ENCODE measurements around the gene NNAT. TPM values are rescaled to one million over a fixed set of nuclear protein-coding genes. Genes with fewer than 3 reads are reported as not detected.
"Not testable (repeated sequence)": the region's sequence is repeated elsewhere in the genome, so short reads cannot be mapped to it uniquely, and the experiment has no call there.

Gene NNAT
- total RNA-seq, 1 donor from 2014 or later = not detected

DNA sequence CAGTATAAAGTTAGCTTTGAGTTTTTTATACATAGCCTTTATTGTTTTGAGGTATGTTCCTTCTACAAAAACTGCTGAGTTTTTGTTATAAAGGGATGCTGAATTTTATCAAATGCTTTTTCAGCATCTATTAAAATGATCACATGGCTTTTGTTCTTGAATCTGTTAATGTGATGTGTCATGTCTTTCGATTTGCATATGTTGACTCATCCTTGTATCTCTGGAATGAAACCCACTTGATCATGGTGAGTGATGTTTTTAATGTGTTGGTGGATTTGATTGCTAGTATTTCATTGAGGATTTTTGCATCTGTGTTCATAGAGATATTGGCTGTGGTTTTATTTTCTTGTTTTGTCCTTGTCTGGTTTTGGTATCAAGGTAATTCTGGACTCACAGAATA, 31.4 kb downstream of the NNAT start:
- no peak overlapping the region for H3K27ac ChIP-seq
- no peak for DNase-seq (ENCODE audit: low spot score in 2 of 2)
- intact Hi-C loops (cut with DNase I) = no loop called here
- no peaks in the 10 kb centered on the region for H3K36me3 ChIP-seq
- H3K4me1 ChIP-seq = no peaks in the 10 kb centered on the region
- TF ChIP-seq, protein P1, sequence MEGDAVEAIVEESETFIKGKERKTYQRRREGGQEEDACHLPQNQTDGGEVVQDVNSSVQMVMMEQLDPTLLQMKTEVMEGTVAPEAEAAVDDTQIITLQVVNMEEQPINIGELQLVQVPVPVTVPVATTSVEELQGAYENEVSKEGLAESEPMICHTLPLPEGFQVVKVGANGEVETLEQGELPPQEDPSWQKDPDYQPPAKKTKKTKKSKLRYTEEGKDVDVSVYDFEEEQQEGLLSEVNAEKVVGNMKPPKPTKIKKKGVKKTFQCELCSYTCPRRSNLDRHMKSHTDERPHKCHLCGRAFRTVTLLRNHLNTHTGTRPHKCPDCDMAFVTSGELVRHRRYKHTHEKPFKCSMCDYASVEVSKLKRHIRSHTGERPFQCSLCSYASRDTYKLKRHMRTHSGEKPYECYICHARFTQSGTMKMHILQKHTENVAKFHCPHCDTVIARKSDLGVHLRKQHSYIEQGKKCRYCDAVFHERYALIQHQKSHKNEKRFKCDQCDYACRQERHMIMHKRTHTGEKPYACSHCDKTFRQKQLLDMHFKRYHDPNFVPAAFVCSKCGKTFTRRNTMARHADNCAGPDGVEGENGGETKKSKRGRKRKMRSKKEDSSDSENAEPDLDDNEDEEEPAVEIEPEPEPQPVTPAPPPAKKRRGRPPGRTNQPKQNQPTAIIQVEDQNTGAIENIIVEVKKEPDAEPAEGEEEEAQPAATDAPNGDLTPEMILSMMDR (IDR thresholded peaks at IDR 0.05) = no peak
- no peak overlapping the region for H3K4me3 ChIP-seq
- H3K9me3 ChIP-seq = no peaks in the 10 kb centered on the region
- no peaks in the 10 kb centered on the region for H3K27me3 ChIP-seq

DNA sequence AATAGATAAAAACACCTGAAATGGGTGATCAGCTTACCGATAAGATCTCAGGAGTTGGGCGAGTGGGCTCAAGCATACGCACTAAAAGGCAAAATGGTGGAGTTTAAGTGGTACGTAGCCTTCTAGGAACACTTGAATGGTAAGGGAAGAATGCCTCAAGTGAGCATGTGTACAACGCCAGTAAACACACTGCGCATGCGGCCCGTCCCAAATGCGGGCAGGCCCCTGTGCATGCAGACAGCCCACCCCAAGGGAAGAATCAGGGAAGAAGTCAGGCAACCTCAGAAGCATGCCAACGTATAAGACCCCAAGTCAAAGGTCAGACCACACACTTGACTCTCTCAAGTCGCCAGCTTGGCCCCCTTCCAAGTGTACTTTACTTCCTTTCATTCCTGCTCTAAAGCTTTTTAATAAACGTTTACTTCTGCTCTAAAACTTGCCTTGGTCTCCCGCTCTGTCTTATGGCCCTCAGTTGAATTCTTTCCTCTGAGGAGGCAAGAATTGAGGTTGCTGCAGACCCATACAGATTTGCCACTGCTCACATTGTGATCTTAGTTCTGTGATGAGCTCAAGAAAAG, 33.8 kb downstream of the NNAT start:
- H3K27ac ChIP-seq; intact Hi-C loops (cut with DNase I); H3K4me3 ChIP-seq; H3K4me1 ChIP-seq; H3K27me3 ChIP-seq; H3K9me3 ChIP-seq; H3K36me3 ChIP-seq: not testable (repeated sequence)
- DNase-seq (ENCODE audit: low spot score in 2 of 2) = peak in 1 of 2 donors; percentile 35

DNA sequence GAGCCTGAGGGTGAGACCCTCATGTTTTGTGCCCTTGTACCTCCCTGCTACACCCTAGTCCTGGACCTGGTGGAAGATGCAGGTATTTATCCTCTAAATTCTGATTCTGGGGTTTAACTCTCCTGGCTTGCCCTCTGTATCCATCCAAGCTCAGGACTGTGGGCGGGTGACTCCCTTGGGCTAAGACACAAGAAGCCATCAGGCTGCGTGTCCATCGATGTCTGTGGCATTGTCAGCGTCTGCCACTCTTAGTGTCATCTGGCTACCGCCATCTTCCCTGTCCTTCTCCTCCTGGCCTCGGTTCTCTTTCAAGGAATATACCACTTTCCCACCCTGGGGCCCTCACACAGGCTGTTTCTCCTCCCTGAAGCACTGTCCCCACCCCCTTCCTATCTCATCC, 35.5 kb downstream of the NNAT start:
- H3K36me3 ChIP-seq = no peaks in the 10 kb centered on the region

GRCh38 chr20:37558306-37558705, 37.3 kb downstream of the NNAT start:
- TF ChIP-seq, protein P1 (IDR thresholded peaks at IDR 0.05) = no peak
- H3K4me3 ChIP-seq = no peak overlapping the region
- no peaks in the 10 kb centered on the region for H3K36me3 ChIP-seq
- no peak overlapping the region for H3K27ac ChIP-seq
- H3K4me1 ChIP-seq = no peaks in the 10 kb centered on the region
- intact Hi-C loops (cut with DNase I) = no loop called here
- peak in 1 of 2 donors; percentile 39 for DNase-seq (ENCODE audit: low spot score in 2 of 2)
- no peaks in the 10 kb centered on the region for H3K9me3 ChIP-seq
- no peaks in the 10 kb centered on the region for H3K27me3 ChIP-seq

More for the DNA sequence above, 35.5 kb downstream of the NNAT start:
- Histone ChIP-seq H3K4me1 (no peaks in the 10 kb centered on the region), H3K27me3 (no peaks in the 10 kb centered on the region), H3K27ac (no peak overlapping the region), H3K9me3 (no peaks in the 10 kb centered on the region), H3K4me3 (no peak overlapping the region)
- intact Hi-C loops (cut with DNase I) = no loop called here
- peak in 1 of 2 donors; percentile 25 for DNase-seq (ENCODE audit: low spot score in 2 of 2)
- TF ChIP-seq, protein P1 (IDR thresholded peaks at IDR 0.05) = no peak

DNA sequence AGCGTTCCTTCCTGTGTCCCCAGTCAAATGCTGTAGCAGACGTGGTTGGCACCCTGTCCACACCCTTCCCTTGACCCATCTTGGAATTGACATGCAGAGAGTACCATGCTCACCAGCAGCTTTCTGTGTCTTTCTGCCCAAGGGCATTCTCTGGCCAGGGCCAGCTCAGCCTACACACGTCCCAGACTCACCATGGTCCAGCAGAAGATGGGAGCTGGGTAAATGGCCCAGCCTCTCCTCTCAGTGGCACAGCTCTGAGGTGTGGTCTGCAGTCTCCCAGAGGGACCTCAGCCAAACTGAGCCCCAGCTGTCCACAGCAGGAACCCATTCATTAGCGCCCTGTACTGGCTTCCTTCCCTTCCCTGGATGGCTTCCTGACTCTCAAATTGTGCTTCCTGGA, 37.7 kb downstream of the NNAT start:
- intact Hi-C loops (cut with DNase I) = no loop called here
- H3K27ac ChIP-seq = no peak overlapping the region
- H3K4me1 ChIP-seq = no peaks in the 10 kb centered on the region
- no peaks in the 10 kb centered on the region for H3K27me3 ChIP-seq
- TF ChIP-seq, protein P1 (IDR thresholded peaks at IDR 0.05) = no peak
- H3K9me3 ChIP-seq = no peaks in the 10 kb centered on the region
- DNase-seq (ENCODE audit: low spot score in 2 of 2) = peak in 1 of 2 donors; percentile 48
- no peak overlapping the region for H3K4me3 ChIP-seq
- no peaks in the 10 kb centered on the region for H3K36me3 ChIP-seq

DNA sequence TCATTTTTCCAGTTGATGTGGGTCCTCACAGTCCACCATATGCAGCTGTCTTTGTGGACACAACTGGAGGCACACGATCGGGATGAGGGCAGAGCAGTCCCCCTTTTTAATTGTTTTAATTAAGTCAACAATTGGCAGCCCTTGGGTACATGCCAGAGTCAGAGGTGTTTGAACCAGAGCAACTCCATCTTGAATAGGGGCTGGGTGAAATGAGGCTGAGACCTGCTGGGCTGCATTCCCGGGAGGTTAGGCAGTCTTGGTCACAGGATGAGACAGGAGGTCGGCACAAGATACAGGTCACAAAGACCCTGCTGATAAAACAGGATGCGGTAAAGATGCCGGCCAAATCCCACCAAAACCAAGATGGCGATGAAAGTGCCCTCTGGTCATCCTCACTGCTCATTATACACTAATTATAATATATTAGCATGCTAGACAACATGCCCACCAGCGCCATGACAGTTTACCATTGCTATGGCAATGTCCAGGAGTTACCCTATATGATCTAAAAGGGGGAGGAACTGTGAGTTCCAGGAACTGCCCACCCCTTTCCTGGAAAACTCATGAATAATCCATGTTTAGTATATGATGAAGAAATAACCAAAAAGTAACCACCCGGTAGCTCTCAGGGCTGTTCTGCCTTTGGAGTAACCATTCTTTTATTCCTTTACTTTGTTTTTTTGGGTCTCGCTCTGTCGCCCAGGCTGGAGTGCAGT, 38.4 kb downstream of the NNAT start:
- H3K4me3 ChIP-seq = no peak overlapping the region
- no peak overlapping the region for H3K27ac ChIP-seq
- TF ChIP-seq, protein P1 (IDR thresholded peaks at IDR 0.05) = no peak
- intact Hi-C loops (cut with DNase I) = no loop called here
- no peaks in the 10 kb centered on the region for H3K4me1 ChIP-seq
- DNase-seq (ENCODE audit: low spot score in 2 of 2) = peak in 1 of 2 donors; percentile 22
- no peaks in the 10 kb centered on the region for H3K27me3 ChIP-seq
- H3K9me3 ChIP-seq = no peaks in the 10 kb centered on the region
- H3K36me3 ChIP-seq = no peaks in the 10 kb centered on the region
